IPS DF 6.9 (cell line): ENCODE data around the gene LRRC1.

ENCODE experiments used
- DNase-seq: peaks from one replicate; pipeline ENCODE4 v3.0.0-alpha.2; 2013; ENCODE audit warnings: low read depth, low spot score
- H3K27ac ChIP-seq: one replicate; pipeline ENCODE4 v1.5.1; 2013; ENCODE audit warnings: low read length, control low read depth
- H3K27me3 ChIP-seq: 2 replicates; pipeline ENCODE4 v1.6.1; 2013; ENCODE audit warnings: mild to moderate bottlenecking, low read length; ENCODE audit not compliant: control insufficient read depth, insufficient read depth
- H3K36me3 ChIP-seq: 2 replicates; pipeline ENCODE4 v1.6.1; 2013; ENCODE audit warnings: low read length; ENCODE audit not compliant: control insufficient read depth, insufficient read depth
- H3K4me1 ChIP-seq: 2 replicates; pipeline ENCODE4 v1.6.1; 2013; ENCODE audit warnings: low read length; ENCODE audit not compliant: control insufficient read depth, insufficient read depth
- H3K4me3 ChIP-seq: 2 replicates; pipeline ENCODE4 v1.5.1; 2013; ENCODE audit warnings: mild to moderate bottlenecking, low read length
- H3K9me3 ChIP-seq: 2 replicates; pipeline ENCODE4 v1.6.1; 2013; ENCODE audit warnings: low read length, inconsistent platforms; ENCODE audit not compliant: control insufficient read depth, insufficient read depth
- WGBS: extraction: QIAGEN DNeasy Blood & Tissue Kit; methylation state at CpG from one replicate; pipeline ENCODE4 v1.1.7; 2013; ENCODE audit warnings: mixed read lengths, missing lambda C conversion rate; ENCODE audit not compliant: insufficient read length, insufficient coverage; 5-methylcytosine and 5-hydroxymethylcytosine counted together

The LRRC1 gene

GRCh38 chr6:53920881-53921280 is 126.1 kb downstream of the LRRC1 start:
- no CpG with 5 or more reads among the region's 5 CpGs for WGBS
- H3K4me1 ChIP-seq, result peaks cover 3% of the 10 kb centered on the region; the same call in 1 of the 2 replicates

GRCh38 chr6:53921639-53922038 is 126.8 kb downstream of the LRRC1 start:
- Histone ChIP-seq H3K4me3 (no peak overlapping the region), H3K27me3 (no peaks in the 10 kb centered on the region), H3K9me3 (no peaks in the 10 kb centered on the region), H3K36me3 (no peaks in the 10 kb centered on the region), H3K4me1 (peaks cover 3% of the 10 kb centered on the region; the same call in 1 of the 2 replicates), H3K27ac (no peak overlapping the region)
- WGBS, result no CpG with 5 or more reads among the region's 2 CpGs
- no peak for DNase-seq

More at GRCh38 chr6:53920881-53921280, 126.1 kb downstream of the LRRC1 start:
- DNase-seq, result no peak
- no peaks in the 10 kb centered on the region for H3K9me3 ChIP-seq
- H3K27me3 ChIP-seq, result no peaks in the 10 kb centered on the region
- no peaks in the 10 kb centered on the region for H3K36me3 ChIP-seq
- no peak overlapping the region for H3K4me3 ChIP-seq
- no peak overlapping the region for H3K27ac ChIP-seq

GRCh38 chr6:53922539-53922981 is 127.8 kb downstream of the LRRC1 start:
- WGBS, result no CpG with 5 or more reads among the region's 14 CpGs
- DNase-seq, result peak; percentile 13
- Histone ChIP-seq H3K36me3 (no peaks in the 10 kb centered on the region), H3K4me1 (peaks cover 3% of the 10 kb centered on the region; the same call in 1 of the 2 replicates), H3K27me3 (no peaks in the 10 kb centered on the region), H3K9me3 (no peaks in the 10 kb centered on the region), H3K27ac (no peak overlapping the region), H3K4me3 (no peak overlapping the region)

- DNase-seq, result no peak
- no CpG with 5 or more reads among the region's 3 CpGs for WGBS
Observed at GRCh38 chr6:53924277-53924676, 129.5 kb downstream of the LRRC1 start.

GRCh38 chr6:53924821-53925422 is 130.1 kb downstream of the LRRC1 start:
- Histone ChIP-seq H3K9me3 (no peaks in the 10 kb centered on the region), H3K27ac (no peak overlapping the region), H3K36me3 (no peaks in the 10 kb centered on the region), H3K4me3 (no peak overlapping the region), H3K4me1 (peaks cover 3% of the 10 kb centered on the region; the same call in 1 of the 2 replicates), H3K27me3 (no peaks in the 10 kb centered on the region)
- WGBS, result no CpG with 5 or more reads among the region's 7 CpGs
- no peak for DNase-seq

More at GRCh38 chr6:53924277-53924676, 129.5 kb downstream of the LRRC1 start:
- Histone ChIP-seq H3K36me3 (no peaks in the 10 kb centered on the region), H3K27me3 (no peaks in the 10 kb centered on the region), H3K4me1 (peaks cover 3% of the 10 kb centered on the region; the same call in 1 of the 2 replicates), H3K27ac (no peak overlapping the region), H3K9me3 (no peaks in the 10 kb centered on the region), H3K4me3 (no peak overlapping the region)

GRCh38 chr6:53925891-53926290 is 131.1 kb downstream of the LRRC1 start:
- H3K9me3 ChIP-seq, result no peaks in the 10 kb centered on the region
- no peak overlapping the region for H3K27ac ChIP-seq
- no peaks in the 10 kb centered on the region for H3K27me3 ChIP-seq
- no peak overlapping the region for H3K4me3 ChIP-seq
- no CpG with 5 or more reads among the region's 6 CpGs for WGBS
- peaks cover 3% of the 10 kb centered on the region; the same call in 1 of the 2 replicates for H3K4me1 ChIP-seq
- no peak for DNase-seq
- no peaks in the 10 kb centered on the region for H3K36me3 ChIP-seq

- H3K36me3 ChIP-seq, result no peaks in the 10 kb centered on the region
- no peaks in the 10 kb centered on the region for H3K27me3 ChIP-seq
- H3K4me1 ChIP-seq, result peaks cover 3% of the 10 kb centered on the region; the same call in 1 of the 2 replicates
- no CpG with 5 or more reads among the region's 2 CpGs for WGBS
- no peak overlapping the region for H3K27ac ChIP-seq
- DNase-seq, result no peak
- no peaks in the 10 kb centered on the region for H3K9me3 ChIP-seq
- H3K4me3 ChIP-seq, result no peak overlapping the region
Observed at GRCh38 chr6:53926505-53926904, 131.7 kb downstream of the LRRC1 start.

- no peaks in the 10 kb centered on the region for H3K9me3 ChIP-seq
- H3K36me3 ChIP-seq, result no peaks in the 10 kb centered on the region
- DNase-seq, result no peak
- no peak overlapping the region for H3K4me3 ChIP-seq
- WGBS, result no CpG with 5 or more reads among the region's 1 CpG
- no peaks in the 10 kb centered on the region for H3K27me3 ChIP-seq
- peaks cover 1% of the 10 kb centered on the region; the same call in 1 of the 2 replicates for H3K4me1 ChIP-seq
- no peak overlapping the region for H3K27ac ChIP-seq
Observed at GRCh38 chr6:53928641-53929040, 133.8 kb downstream of the LRRC1 start.

GRCh38 chr6:53929041-53929820 is 134.4 kb downstream of the LRRC1 start:
- no peak for DNase-seq

GRCh38 chr6:53929821-53930120 is 135.0 kb downstream of the LRRC1 start:
- Histone ChIP-seq H3K36me3 (no peaks in the 10 kb centered on the region), H3K4me3 (no peak overlapping the region), H3K4me1 (no peaks in the 10 kb centered on the region), H3K27ac (no peak overlapping the region), H3K27me3 (no peaks in the 10 kb centered on the region), H3K9me3 (no peaks in the 10 kb centered on the region)
- DNase-seq, result no peak
- WGBS, result no CpG with 5 or more reads among the region's 6 CpGs

More at GRCh38 chr6:53929041-53929820, 134.4 kb downstream of the LRRC1 start:
- Histone ChIP-seq H3K4me1 (peaks cover 1% of the 10 kb centered on the region; the same call in 1 of the 2 replicates), H3K27me3 (no peaks in the 10 kb centered on the region), H3K27ac (no peak overlapping the region), H3K4me3 (no peak overlapping the region), H3K36me3 (no peaks in the 10 kb centered on the region), H3K9me3 (no peaks in the 10 kb centered on the region)
- no CpG with 5 or more reads among the region's 4 CpGs for WGBS
